HUES48 (cell line): ENCODE data around the gene SLFN12.
"Not testable (repeated sequence)": the region's sequence is repeated elsewhere in the genome, so short reads cannot be mapped to it uniquely, and the experiment has no call there.

ENCODE experiments used
- H3K27ac ChIP-seq: one replicate; pipeline ENCODE4 v1.7.0; 2013; ENCODE audit warnings: low read depth, low read length, inconsistent platforms
- H3K27me3 ChIP-seq: 2 replicates; pipeline ENCODE4 v1.6.1; 2013; ENCODE audit warnings: mild to moderate bottlenecking, low read length; ENCODE audit not compliant: control insufficient read depth, insufficient read depth
- H3K36me3 ChIP-seq: 2 replicates; pipeline ENCODE4 v1.6.1; 2013; ENCODE audit warnings: low read length; ENCODE audit not compliant: control insufficient read depth, insufficient read depth
- H3K4me1 ChIP-seq: 2 replicates; pipeline ENCODE4 v1.6.1; 2013; ENCODE audit warnings: mild to moderate bottlenecking, low read length; ENCODE audit not compliant: control insufficient read depth, insufficient read depth
- H3K4me3 ChIP-seq: 2 replicates; pipeline ENCODE4 v1.5.1; 2013; ENCODE audit warnings: mild to moderate bottlenecking, low read depth, low read length
- H3K9ac ChIP-seq: 2 replicates; pipeline ENCODE4 v1.6.1; 2013; ENCODE audit warnings: mild to moderate bottlenecking, low read depth, low read length, moderate library complexity
- H3K9me3 ChIP-seq: 2 replicates; pipeline ENCODE4 v1.6.1; 2013; ENCODE audit warnings: low read length; ENCODE audit not compliant: control insufficient read depth, insufficient read depth

Gene SLFN12

DNA sequence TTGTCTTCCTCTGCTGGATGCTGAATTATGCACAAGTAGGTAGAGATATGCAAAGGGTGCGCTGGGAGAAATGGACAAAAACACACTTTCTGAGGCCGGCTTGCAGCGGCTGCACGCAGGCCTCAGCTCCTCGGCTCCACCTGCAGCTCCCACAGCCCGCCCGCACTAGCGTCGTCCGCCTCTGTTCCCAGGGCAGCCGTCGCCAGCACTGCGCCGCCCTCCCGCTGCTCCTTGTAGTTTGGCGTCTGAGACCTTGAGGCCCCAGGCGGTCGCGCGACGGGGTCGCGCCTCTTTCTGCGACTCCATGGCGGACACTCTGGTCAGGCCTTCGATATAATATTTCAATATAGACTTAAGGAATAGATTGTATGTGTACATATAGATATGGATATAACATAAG, 24.8 kb downstream of the SLFN12 start:
- H3K4me1 ChIP-seq: no peaks in the 10 kb centered on the region
- H3K27me3 ChIP-seq: no peaks in the 10 kb centered on the region
- no peaks in the 10 kb centered on the region for H3K9me3 ChIP-seq
- H3K27ac ChIP-seq: no peak overlapping the region
- H3K4me3 ChIP-seq: no peak overlapping the region
- H3K9ac ChIP-seq: no peak overlapping the region
- peaks cover 38% of the 10 kb centered on the region for H3K36me3 ChIP-seq

DNA sequence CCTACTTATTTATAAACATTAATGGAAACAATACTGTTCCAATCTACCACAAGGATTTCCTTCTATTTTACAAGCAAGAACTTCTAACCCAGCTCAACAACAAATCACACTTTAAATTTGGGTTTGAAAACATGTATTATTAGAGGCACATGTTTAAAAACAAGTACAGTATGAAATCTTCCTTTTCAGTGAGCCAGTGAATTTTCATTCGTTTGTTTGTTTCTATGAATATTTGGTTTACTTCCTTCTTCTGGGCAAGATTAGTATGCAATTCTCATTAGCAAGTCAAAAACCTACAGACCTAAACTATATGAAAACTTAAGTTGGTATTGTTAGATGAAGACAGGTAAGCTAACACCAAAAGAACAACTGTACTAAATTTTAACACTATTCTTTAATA, 25.7 kb downstream of the SLFN12 start:
- Histone ChIP-seq H3K9me3 (no peaks in the 10 kb centered on the region), H3K9ac (no peak overlapping the region), H3K36me3 (peaks cover 36% of the 10 kb centered on the region), H3K27ac (no peak overlapping the region), H3K4me1 (no peaks in the 10 kb centered on the region), H3K4me3 (no peak overlapping the region), H3K27me3 (no peaks in the 10 kb centered on the region)

DNA sequence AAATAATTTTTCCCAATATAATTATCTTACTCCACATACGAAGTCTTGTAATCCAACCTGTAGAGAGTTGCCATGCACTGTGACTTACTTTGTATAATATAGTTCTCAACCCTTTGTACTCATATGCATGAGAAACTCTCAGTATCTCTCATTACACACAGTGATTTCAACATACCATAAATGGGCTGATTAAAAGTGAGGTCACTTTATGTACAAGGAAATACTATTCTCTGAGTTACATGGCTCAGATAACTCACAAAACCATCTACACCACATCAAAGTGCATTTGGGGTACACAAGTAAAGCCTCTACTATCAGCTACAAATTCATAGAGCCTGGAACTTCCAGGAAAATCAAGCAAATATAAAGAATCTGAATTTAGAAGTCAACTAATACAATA, 27.9 kb downstream of the SLFN12 start:
- no peaks in the 10 kb centered on the region for H3K4me1 ChIP-seq
- H3K9ac ChIP-seq: no peak overlapping the region
- no peaks in the 10 kb centered on the region for H3K27me3 ChIP-seq
- peaks cover 16% of the 10 kb centered on the region; the same call in 1 of the 2 replicates for H3K36me3 ChIP-seq
- no peaks in the 10 kb centered on the region for H3K9me3 ChIP-seq
- no peak overlapping the region for H3K27ac ChIP-seq
- no peak overlapping the region for H3K4me3 ChIP-seq

DNA sequence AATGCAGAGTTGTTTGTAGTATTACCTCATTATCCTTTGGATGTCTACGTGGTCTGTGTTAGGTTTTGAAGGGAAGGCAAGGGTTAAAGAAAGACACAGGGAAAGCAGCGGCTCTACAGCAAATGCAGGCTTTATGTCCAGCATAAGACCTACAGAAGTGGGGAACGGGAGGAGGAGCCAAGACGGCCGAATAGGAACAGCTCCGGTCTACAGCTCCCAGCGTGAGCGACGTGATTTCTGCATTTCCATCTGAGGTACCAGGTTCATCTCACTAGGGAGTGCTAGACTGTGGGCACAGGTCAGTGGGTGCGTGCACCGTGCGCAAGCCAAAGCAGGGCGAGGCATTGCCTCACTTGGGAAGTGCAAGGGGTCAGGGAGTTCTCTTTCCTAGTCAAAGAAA, 38.5 kb downstream of the SLFN12 start:
- not testable (repeated sequence) for H3K27me3 ChIP-seq, H3K4me3 ChIP-seq, H3K27ac ChIP-seq, H3K9ac ChIP-seq, H3K9me3 ChIP-seq, H3K4me1 ChIP-seq, H3K36me3 ChIP-seq

DNA sequence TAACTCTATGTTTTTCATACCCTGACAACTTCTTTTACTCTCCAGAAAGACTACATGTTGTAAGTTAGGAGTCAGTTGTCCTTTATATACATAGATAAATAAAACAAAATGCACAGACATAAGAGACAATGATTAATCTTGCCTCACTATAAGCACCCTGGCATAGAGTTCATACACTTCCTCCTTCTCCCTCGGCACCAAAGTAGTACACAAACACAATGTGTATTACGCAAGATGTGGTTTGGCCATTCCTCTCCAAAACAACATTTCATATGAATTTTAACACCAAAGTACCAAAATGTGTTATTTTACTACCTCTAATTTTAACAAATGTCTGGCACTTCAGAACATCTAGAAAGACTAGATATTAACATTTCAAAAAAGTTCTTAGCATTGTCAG, 41.6 kb downstream of the SLFN12 start:
- no peak overlapping the region for H3K4me3 ChIP-seq
- H3K4me1 ChIP-seq: no peaks in the 10 kb centered on the region
- no peak overlapping the region for H3K27ac ChIP-seq
- H3K36me3 ChIP-seq: no peaks in the 10 kb centered on the region
- H3K9ac ChIP-seq: no peak overlapping the region
- H3K27me3 ChIP-seq: no peaks in the 10 kb centered on the region
- 0 out of 2 replicates have a peak, but pooled peaks cover 3% of the 10 kb centered on the region for H3K9me3 ChIP-seq

DNA sequence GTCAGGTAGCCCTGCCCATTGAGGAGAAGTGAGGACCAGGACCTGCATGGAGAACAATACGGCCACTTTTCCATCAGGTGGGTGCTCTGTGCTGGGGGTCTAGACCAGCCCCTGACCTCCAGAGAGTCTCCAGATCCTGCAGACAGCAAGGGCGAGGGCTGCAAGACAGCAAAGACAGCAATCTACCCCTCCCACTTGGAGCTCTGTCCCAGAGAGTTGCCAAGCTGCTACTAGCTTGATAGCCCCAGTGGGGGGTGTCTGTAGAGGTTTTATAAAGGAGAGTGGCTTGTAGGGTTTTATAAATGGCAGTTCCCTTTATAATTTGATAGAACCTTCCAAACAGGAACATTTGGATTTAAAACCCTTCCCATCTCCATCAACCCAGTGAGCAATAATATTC, 42.1 kb downstream of the SLFN12 start:
- H3K36me3 ChIP-seq: no peaks in the 10 kb centered on the region
- no peak overlapping the region for H3K27ac ChIP-seq
- no peaks in the 10 kb centered on the region for H3K27me3 ChIP-seq
- 0 out of 2 replicates have a peak, but pooled peaks cover 3% of the 10 kb centered on the region for H3K9me3 ChIP-seq
- no peak overlapping the region for H3K9ac ChIP-seq
- no peaks in the 10 kb centered on the region for H3K4me1 ChIP-seq
- H3K4me3 ChIP-seq: no peak overlapping the region

DNA sequence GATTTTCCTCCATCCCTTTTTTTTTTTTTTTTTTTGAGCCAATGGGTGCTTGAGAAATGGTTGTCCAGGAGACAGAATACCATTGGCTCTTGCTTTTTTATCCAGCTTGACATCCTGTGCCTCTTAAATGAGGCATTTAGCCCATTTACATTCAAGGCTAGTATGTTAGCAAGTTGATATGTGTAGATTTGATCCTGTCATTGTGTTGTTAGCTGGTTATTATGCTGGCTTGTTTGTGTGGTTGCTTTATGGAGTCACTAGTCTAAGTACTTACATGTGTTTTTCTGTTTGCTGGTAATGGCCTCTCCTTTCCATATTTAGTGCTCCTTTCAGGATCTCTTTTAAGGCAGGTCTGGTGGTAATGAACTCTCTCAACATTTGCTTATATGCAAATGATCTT, 44.8 kb downstream of the SLFN12 start:
- no peak overlapping the region for H3K9ac ChIP-seq
- no peaks in the 10 kb centered on the region for H3K27me3 ChIP-seq
- H3K9me3 ChIP-seq: peaks cover 3% of the 10 kb centered on the region; the same call in 1 of the 2 replicates
- H3K27ac ChIP-seq: no peak overlapping the region
- H3K36me3 ChIP-seq: no peaks in the 10 kb centered on the region
- H3K4me1 ChIP-seq: no peaks in the 10 kb centered on the region
- no peak overlapping the region for H3K4me3 ChIP-seq

DNA sequence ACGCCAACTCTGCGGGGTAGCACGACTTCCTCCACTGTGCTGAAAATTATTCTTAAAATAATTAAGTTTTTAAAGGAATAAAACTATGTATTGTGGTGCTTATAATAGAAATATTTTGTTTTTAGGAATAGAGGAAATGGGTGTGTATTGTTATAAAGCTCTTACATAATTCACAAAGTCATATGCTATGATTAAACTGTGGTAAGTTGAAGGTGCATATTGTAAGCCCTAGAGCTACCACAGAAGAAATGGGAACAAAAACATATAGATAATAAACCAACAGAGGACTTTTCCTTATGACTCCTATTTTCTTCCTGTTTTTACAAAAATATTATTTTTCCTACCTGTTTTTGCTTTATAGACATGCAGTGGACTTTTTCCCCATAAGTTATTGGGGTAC, 54.6 kb downstream of the SLFN12 start:
- H3K4me3 ChIP-seq: no peak overlapping the region
- H3K9ac ChIP-seq: no peak overlapping the region
- peaks cover 49% of the 10 kb centered on the region for H3K27me3 ChIP-seq
- H3K27ac ChIP-seq: no peak overlapping the region
- no peaks in the 10 kb centered on the region for H3K9me3 ChIP-seq
- H3K36me3 ChIP-seq: no peaks in the 10 kb centered on the region
- 0 out of 2 replicates have a peak, but pooled peaks cover 6% of the 10 kb centered on the region for H3K4me1 ChIP-seq

DNA sequence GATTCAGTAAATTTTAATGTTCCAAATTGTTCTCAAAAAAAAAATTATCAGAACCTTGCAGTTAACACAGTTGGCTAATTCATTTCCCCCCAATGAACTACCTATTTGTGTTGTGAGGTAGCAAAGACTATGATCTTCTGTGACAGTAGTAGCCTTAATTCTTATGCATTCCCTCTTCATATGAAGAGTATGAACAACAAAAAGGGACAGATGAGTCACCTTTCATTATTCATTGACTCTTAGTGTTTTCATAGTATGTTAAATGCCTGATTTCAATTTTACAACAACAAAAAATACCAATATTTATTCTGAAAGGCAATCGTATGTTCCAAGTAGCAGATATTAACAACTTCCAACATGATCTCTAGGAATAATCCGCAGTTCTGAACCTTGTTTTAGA, 55.2 kb downstream of the SLFN12 start:
- peaks cover 56% of the 10 kb centered on the region for H3K27me3 ChIP-seq
- H3K36me3 ChIP-seq: no peaks in the 10 kb centered on the region
- H3K9me3 ChIP-seq: no peaks in the 10 kb centered on the region
- no peak overlapping the region for H3K9ac ChIP-seq
- H3K4me1 ChIP-seq: 0 out of 2 replicates have a peak, but pooled peaks cover 6% of the 10 kb centered on the region
- H3K4me3 ChIP-seq: no peak overlapping the region
- H3K27ac ChIP-seq: no peak overlapping the region

DNA sequence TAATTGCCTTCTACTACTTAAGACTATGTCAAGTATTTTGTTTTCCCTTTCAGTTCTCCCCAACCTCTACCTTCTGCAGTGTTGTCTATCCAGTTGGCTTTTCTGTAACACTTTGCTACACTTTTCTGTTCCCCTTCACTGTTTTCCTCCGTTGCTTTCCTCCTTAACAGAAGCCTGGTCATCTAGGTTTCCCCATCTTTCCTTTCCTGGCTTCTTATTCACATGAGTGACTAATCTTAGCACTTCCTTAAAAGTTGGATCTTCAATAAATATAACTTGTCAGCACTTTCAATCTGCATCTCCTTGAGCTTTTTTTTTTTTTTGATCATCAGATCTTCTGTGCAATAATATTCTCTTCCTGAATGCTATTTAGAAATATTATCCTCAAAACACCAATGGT, 56.1 kb downstream of the SLFN12 start:
- H3K4me3 ChIP-seq: no peak overlapping the region
- no peak overlapping the region for H3K9ac ChIP-seq
- H3K27me3 ChIP-seq: peaks cover 64% of the 10 kb centered on the region
- no peaks in the 10 kb centered on the region for H3K36me3 ChIP-seq
- 0 out of 2 replicates have a peak, but pooled peaks cover 6% of the 10 kb centered on the region for H3K4me1 ChIP-seq
- no peaks in the 10 kb centered on the region for H3K9me3 ChIP-seq
- no peak overlapping the region for H3K27ac ChIP-seq

DNA sequence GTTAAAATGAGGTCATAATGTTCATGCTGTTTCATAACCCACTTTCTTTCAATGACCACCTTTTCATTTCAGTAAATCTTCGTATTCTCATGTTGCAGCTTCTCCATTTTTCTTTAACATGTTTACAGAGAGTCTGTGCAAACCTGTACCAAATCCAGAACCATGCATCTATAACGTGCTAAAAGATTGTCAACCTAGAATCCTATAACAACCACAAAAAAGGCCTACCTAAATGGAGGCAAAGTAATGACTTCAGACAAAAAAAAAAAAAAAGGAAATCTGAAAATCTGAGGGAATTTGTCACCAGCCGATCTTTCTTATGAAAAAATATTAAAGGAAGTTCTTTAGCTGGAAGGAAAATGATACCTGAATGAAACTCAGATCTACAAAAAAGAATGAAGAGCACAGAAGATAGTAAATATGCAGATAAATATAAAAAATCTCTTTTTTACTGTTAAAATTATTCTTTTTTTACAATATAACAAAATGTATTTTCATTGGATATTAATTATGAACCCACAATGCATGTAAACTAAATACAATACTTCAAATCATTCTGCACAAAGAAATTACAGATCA, 57.4 kb downstream of the SLFN12 start:
- H3K4me3 ChIP-seq: peak overlapping the region; percentile 61; the same call in 1 of the 2 replicates
- H3K9ac ChIP-seq: no peak overlapping the region

More for the DNA sequence above, 57.4 kb downstream of the SLFN12 start:
- H3K4me1 ChIP-seq: 0 out of 2 replicates have a peak, but pooled peaks cover 6% of the 10 kb centered on the region
- H3K27ac ChIP-seq: no peak overlapping the region
- no peaks in the 10 kb centered on the region for H3K36me3 ChIP-seq
- H3K27me3 ChIP-seq: peaks cover 78% of the 10 kb centered on the region
- no peaks in the 10 kb centered on the region for H3K9me3 ChIP-seq
